ENCODE measurements around the gene XBP1.
"Not testable (repeated sequence)": the region's sequence is repeated elsewhere in the genome, so short reads cannot be mapped to it uniquely, and the experiment has no call there.

XBP1 gene

GRCh38 chr22:28800308-28801041 lies at the start of gene XBP1:
TSS of gene XBP1 (minus strand) at chr22:28800569.
- DNase-seq = peak; percentile 99

- DNase-seq = no peak
These were observed 46.6 kb upstream of the XBP1 start for GRCh38 chr22:28846994-28847393.

GRCh38 chr22:28844277-28844676 lies 43.9 kb upstream of the XBP1 start:
- not testable (repeated sequence) for DNase-seq

GRCh38 chr22:28843633-28844032 lies 43.3 kb upstream of the XBP1 start:
- DNase-seq = no peak

GRCh38 chr22:28841111-28841510 lies 40.7 kb upstream of the XBP1 start:
- DNase-seq = no peak

GRCh38 chr22:28838971-28839370 lies 38.6 kb upstream of the XBP1 start:
- no peak for DNase-seq

GRCh38 chr22:28837640-28838039 lies 37.3 kb upstream of the XBP1 start:
- no peak for DNase-seq

- no peak for DNase-seq
These were observed 35.3 kb upstream of the XBP1 start for GRCh38 chr22:28835630-28836189.

- no peak for DNase-seq
These were observed 33.0 kb upstream of the XBP1 start for GRCh38 chr22:28833276-28833923.

GRCh38 chr22:28832731-28833130 lies 32.4 kb upstream of the XBP1 start:
- no peak for DNase-seq

- no peak for DNase-seq
These were observed 31.0 kb upstream of the XBP1 start for GRCh38 chr22:28831140-28832072.

GRCh38 chr22:28830441-28830840 lies 30.1 kb upstream of the XBP1 start:
- no peak for DNase-seq

- DNase-seq = peak; percentile 89
These were observed 29.2 kb upstream of the XBP1 start for GRCh38 chr22:28829358-28830181.

GRCh38 chr22:28826921-28827320 lies 26.6 kb upstream of the XBP1 start:
- no peak for DNase-seq

GRCh38 chr22:28826430-28826829 lies 26.1 kb upstream of the XBP1 start:
- DNase-seq = not testable (repeated sequence)

GRCh38 chr22:28824455-28824854 lies 24.1 kb upstream of the XBP1 start:
- DNase-seq = not testable (repeated sequence)

GRCh38 chr22:28822930-28823551 lies 22.7 kb upstream of the XBP1 start:
- no peak for DNase-seq

GRCh38 chr22:28821452-28821851 lies 21.1 kb upstream of the XBP1 start:
- DNase-seq = no peak

GRCh38 chr22:28820885-28821284 lies 20.5 kb upstream of the XBP1 start:
- no peak for DNase-seq

- DNase-seq = no peak
These were observed 19.1 kb upstream of the XBP1 start for GRCh38 chr22:28819253-28820096.
